ENCODE results near the gene CFAP92.
A peak's percentile ranks its signal among the peaks of the same experiment; 100 is the strongest.

Gene CFAP92, protein sequence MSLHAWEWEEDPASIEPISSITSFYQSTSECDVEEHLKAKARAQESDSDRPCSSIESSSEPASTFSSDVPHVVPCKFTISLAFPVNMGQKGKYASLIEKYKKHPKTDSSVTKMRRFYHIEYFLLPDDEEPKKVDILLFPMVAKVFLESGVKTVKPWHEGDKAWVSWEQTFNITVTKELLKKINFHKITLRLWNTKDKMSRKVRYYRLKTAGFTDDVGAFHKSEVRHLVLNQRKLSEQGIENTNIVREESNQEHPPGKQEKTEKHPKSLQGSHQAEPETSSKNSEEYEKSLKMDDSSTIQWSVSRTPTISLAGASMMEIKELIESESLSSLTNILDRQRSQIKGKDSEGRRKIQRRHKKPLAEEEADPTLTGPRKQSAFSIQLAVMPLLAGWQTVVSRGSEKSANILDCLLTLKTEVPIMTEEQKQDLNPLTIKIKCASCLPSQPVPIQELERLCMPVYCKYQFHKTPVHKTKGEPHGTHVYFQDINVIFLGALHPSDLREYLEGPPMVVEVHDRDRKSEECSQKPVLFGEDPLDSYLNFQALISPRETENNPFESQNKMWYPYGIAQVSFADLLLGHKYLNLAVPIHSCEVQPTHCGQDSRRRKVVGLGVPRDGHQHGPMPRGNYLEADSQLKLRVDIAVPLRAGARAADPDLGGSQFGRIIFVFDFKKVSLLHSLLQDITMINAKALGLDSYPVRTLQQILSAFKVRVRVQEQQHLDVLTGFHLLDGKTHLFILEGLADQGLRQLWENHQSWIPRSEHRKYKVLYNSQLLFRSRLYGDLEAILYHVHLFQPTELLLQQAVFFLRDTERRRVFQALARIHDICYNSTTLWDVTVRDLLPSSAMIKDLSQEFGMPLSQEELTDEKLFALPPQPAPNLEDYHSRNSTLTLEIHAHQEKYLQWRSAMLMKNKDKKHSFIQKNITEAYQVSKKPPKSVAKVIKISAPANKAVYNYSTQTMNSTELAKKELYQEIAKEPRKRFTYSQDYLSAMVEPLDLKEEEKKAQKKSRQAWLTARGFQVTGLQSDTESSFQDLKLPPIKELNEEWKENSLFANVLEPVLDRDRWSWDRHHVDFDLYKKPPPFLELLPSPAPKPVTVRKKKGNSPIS

DNA sequence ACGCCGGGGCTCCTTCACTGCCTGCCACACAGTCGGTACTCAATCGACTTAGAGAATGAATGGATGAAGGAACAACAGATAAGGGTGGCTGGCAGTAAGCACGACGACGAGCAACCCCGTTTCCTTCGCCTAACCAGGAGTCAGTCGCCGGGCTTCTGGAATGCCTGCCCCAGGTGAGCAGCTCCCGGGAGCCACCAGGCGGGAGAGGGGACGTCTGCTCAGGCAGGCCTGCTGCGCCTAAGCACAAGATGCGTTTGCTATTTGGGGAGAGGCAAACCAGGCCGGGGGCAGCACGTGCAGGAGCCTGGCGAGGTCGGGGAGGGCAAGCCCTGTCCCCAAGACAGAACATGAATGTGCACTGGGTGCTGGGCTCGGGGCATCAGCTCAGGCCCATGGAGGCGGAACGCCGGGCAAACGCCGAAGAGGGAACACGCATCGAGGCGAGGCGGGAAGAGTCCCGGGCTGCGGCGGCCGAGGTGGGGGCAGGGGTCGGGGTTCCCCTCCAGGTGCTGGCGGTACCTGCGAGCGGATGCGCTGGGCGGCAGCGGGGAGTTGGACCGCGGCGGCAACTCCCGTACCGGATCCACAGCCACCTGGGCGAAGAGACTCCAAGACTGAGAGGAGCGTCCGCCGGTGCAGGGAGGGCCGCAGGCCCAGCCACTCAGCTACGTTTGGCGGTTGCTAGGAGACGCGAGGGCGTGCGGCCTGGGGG is at the start of gene CFAP92:
Gene CFAP92, minus strand, starts transcription at position 616 of the 712 bp plus-strand sequence. CDS start 772 bp downstream, outside the sequence.
- DNase-seq (ENCODE audit: low read depth), result peak; percentile 33

DNA sequence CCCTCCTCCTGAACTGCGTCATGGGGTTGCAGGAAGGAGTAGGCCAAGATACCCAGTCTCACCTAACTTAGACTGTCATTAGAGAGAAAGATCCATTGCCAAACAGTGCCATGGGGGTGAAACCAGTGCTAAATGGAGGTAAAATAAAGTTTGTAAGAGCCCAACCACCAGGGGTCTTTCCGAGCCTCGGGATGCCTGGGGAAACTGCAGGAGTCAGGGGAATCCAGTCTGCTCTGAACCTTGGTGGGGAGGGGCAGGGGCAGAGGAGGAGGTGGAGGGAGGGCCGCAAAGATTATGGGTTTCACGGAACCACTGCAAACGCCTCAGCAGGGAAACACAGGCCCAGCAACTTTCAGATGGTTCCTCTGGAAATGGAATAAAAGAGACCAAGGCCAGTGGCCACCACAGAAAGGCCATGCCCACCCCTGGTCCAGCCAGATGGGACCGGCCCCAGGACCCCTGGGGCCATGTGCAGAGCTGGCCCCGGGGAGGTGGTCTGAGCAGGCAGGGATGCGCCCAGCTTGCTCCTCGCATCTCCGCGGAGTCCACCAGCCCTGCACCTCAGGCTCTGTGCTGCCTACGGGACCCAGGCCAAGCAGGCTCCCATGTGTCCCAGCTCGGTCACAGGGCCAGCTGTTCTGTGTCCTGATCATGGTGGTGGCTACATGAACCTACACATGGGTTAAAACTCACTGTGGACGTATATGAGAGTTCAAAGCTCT is 46.9 kb upstream of the CFAP92 start:
- no peak for DNase-seq (ENCODE audit: low read depth)

DNA sequence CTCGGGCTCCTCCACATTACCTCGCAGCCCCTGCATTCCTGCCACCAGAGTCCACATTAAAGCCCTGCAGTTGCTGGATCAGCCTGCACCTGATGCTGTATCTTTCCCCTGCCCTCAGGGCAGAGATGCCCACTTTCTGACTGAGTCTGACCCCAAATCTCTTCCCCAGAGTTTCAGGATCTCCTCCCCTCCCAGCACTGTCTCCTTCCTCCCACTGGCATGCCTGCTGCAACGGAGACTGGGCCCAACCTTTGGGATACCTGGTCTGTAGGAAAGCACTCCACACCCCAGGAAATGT is 46.1 kb upstream of the CFAP92 start:
- no peak for DNase-seq (ENCODE audit: low read depth)

DNA sequence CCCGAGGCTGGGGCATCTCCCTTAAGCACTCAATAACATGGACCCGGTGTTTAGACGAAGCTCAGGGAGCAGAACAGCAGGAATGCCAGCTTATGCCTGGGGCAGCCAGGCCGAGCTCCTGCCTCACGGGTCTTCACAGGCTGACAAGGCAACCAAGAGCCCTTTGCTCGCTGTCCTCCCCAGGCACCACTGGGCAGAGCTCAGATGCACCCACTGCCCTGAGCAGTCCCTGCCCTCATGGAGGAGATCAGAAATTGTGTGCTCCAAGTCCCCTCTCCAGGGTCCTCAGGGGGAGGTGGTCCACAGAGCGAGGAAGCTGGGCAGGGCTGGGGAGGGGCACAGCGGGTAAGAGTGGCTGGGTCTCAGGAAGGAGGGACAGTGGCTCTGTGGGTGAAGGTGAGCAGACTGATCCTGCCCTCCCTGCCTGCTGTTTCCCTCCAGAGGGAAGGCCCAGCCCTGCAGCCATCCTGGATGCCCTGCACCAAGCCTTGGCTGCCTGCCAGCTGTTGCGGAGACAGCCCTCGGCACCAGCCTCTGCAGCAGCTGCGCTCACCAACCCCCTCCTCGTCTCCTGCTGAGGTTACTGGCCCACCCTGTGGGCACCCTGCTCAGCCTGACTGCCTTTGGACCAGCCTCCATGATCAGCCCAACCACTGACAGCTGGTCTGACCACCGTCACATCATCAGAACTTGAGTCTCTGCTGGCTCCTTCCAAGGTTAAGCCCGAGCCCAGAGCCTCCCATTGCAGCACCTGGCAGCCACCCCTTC is 45.6 kb upstream of the CFAP92 start:
- DNase-seq (ENCODE audit: low read depth), result no peak

DNA sequence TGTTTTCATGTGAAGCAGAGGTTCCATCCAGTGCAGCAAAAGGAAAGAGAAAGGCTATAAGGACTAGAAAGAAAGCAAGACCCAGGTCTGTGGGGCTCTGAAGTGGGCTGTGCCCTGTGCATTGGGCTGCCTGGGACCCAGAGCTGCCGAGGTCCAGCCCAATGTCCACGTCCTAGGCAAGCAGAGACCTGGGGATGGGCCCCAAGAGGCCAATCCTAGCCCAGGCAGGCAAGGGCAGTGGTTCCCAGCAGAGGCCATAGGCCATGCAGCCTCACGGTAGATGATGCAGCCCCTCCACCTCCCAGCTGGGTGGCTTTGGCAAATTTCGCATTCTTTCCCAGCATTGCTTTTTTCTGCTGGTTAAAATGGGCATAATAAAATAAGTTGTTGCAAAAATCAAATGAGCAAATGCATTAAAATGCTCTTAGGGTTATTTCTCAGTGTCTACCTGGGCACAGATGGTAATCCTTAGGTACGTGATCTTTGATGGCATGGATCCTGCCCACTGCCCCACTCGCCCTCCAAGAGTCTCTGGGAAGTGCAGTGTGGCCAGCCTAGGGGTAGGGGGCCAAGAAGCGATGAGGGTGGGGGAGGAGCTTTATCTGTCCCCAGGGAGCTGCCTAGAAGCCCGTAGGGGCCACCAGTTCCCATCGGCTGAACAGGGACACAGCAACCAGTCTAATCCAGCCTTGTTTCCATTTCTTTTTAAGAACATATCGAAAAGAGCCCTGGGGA is 44.4 kb upstream of the CFAP92 start:
- DNase-seq (ENCODE audit: low read depth), result no peak

DNA sequence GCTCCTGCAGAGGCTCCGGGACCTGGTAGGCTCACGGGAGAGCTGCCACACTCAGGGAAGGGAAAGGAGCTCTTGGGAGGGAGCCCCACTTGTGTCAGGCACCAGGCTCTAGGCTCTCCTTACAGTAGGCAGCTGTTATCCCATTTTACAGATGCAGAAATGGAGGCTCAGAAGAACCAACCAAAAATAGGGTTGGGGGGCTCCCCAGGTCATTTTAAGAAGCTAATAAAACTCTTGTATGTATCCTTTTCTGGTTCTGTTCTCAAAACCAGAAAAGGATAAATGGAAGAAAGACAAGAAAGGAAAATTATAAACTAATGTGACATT is 43.2 kb upstream of the CFAP92 start:
- no peak for DNase-seq (ENCODE audit: low read depth)

DNA sequence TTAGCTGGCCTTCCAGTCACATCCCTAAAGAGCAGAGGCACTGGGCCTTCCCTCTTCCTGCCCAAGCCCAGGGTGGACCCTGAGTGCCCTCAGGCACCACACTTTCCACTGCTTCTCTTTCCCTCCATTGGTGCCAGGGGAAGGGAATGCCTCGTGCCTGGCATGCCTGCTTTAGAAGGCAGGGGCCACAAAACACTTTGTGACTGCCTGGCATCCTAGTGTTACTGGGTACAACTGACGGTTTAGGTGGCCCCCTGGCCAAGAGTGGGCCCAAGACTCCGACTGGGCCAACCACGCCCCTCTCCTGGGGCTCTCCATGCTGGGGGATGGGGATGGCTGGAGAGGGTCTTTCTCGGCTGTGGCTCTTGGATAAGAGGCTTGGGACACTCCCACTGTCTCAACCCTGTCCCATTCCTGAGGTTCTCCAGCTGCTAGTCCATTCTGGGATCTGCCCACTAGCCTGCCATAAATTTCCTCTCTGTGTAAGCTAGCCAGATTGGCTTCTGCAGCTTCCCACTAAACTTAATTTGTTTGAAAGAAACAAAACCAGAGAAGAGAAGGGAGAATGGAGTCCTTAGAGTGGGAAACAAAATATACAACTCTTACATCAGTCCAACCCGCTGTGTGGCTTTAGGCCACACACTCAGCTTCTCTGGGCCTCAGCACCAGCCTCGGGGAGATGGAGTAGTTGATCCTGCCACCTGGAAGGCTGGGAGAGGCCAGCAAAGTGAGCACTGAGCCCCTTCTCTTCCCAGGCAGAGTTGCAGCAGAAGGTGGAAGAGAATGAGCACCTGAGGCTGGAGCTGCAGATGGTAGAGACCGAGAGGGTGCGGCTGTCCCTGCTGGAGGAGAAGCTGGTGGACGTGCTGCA is 42.6 kb upstream of the CFAP92 start:
- no peak for DNase-seq (ENCODE audit: low read depth)

DNA sequence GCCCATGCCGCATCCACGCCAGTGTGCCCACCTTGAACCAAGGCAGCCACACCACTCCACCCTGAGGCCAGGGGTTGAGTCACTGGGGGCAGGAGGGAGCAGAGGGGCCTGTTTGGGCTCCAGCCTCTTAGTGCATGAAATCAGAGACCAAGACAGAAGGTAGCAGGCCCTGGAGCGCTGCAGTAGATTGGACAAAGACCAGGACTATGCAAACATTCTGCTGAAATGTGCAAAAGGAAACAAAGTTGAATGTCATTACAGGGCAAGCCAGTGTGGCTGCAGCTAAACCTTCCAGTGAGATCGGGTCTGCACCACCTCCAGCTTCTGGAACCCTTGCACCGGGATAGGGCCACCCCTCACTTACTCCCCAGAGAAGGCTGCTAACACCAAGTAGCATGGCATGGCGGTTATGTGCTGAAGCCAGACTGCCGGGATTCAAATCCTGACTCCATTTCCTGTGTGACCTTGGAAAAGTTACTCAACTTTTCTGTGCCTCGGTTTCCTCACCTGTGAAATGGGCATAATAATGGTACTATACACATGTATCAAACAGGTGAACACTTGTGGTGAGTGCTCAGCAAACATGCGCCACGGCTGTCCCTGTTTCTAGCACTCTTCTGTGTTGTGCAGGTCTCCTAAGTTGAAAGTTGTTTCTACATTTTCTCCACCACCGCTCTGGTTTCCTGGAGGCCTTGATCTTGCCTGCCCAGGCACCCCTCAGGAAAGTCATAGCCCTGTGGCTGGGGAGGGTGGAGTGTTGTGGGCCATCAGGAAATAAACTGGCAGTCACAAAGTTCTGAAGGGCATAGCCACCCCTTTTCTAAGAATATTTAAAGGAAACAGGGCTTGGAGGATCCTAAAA is 41.7 kb upstream of the CFAP92 start:
- DNase-seq (ENCODE audit: low read depth), result no peak

DNA sequence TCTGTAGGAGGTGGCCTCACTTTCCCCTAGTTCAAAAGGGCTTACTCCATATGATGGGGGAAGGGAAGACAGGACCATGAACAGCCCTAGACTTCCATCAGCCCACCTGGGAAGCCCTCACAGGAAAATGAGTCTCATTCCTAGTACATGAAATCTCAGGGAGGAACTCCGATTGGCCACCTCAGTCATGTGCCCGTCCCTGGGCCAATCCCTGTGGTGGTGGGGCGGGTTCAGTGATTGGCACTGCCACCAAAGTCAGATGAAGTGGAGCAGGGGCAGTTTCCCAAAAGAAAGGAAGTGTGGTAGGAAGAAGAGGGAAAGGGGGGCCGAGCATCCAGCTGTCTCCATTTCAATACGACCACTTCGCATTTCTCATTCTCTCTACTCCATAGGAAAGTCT is 40.8 kb upstream of the CFAP92 start:
- no peak for DNase-seq (ENCODE audit: low read depth)

DNA sequence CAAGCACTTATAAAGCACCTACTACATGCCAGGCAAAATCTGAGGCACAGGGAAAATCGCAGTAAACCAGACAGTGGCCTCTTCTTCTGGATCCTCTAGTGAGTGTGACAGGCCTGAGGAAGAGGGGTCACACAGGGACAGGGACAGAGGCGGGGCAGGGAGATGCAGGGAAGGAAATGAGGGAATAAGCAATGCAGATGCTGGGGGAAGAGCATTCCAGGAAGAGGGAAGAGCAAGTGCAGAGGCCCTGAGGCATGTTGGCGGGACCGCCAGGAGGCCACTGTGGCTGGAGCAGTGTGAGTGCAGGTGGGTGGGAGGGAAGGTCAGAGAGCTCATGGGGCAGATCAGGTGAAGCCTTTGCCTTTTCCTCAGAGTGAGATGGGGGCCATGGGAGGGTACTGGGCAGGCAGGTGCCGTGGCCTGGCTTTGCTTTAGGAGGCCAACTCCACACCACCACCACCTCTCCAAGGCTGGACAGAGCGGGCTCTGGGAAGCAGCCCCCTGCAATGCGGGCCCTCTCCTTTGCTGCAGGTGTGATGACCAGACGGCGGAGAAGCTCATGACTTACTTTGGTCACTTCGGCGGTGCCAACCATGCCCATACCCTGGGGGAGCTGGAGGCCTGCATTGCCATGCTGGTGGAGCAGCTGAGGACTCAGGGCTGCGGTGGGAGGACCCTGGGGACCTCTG is 39.9 kb upstream of the CFAP92 start:
- no peak for DNase-seq (ENCODE audit: low read depth)

DNA sequence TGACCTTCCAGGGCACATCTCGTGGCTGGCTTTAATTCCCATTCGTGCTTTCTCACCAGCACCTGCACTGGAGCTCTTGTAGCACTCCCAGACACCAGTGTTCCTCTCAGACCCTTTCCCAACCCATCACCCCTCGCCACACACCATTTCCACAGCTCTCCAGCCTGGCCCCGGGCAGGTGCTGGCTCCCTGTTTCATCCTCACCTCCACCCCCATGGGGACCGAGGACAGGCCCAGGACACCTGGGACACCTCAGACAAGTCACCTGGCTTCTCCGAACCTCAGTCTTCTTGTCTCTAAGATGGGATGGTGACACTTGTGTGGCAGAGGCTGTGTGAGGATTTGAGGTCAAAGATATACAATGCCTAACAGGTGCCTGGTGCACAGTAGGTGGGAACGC is 39.3 kb upstream of the CFAP92 start:
- no peak for DNase-seq (ENCODE audit: low read depth)

DNA sequence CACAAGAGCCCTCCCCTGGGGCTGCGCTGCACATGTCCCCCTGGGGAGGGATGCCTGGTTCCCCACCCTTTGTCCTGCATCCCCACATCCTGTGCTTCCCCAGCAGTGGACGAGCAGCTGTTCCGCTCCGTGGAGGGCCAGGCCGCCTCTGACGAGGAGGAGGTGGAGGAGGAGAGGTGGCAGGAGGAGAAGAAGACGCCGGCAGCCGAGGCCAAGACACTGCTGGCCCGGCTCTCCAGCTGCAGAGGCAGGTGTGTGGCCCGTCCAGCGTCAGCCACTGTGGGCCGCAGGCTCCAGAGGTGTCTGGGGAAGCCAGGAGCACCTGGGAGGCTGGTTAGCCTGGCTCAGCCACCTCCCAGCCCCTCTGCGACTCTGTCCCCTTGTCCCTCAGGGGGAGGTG is 38.8 kb upstream of the CFAP92 start:
- no peak for DNase-seq (ENCODE audit: low read depth)

DNA sequence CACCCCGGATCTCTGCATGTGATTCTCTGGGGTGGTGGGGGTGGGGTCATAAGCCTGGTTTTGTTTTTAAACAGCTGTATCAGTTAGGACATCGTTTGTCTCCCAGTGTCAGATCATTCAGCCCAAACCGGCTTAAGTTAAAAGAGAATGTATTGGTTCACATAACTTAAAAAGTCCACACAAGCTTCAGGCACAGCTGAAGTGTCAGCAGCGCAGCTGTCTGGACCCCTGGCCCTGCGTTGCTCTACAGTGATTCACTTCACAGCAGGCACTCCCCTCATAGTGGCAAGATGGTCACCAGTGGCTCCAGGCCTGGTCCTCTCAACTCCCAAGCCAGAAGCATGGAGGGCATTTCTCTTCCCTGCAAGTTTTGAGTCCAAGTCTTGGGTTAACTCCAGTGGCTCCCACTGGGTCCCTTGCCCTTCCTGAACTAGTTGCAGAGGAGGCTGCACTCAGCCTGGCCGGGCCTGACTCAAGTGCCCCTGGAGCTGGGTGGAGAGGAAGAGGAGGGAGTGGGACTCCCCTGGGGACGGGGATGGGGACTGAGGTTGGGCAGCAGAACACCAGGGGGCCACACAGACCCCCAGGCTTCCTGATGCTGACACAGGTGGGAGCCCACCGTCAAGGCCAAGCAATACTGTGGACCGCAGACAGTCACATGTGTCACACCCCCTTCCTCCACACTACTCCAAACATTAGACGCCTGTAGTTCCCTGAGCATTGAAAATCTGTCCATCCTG is 37.8 kb upstream of the CFAP92 start:
- no peak for DNase-seq (ENCODE audit: low read depth)

DNA sequence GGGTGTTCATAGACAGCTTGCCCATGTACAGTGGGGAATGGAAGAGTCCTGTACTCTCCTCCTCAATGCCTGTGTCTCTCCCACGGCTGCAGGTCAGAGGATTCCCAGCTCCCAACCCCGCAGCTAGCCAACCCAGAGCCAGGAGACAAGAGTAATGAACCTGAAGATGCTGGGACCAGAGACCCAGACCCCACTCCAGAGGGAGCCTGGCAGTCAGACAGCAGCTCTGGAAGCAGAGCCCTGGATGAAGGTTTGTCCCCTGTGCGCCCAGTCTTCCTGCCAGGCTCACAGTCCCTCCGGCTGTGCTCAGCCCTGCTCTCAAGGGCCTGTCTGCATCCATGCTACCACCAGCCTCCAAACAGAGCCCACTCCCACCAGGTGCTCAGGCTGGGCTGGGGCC is 36.7 kb upstream of the CFAP92 start:
- DNase-seq (ENCODE audit: low read depth), result no peak

DNA sequence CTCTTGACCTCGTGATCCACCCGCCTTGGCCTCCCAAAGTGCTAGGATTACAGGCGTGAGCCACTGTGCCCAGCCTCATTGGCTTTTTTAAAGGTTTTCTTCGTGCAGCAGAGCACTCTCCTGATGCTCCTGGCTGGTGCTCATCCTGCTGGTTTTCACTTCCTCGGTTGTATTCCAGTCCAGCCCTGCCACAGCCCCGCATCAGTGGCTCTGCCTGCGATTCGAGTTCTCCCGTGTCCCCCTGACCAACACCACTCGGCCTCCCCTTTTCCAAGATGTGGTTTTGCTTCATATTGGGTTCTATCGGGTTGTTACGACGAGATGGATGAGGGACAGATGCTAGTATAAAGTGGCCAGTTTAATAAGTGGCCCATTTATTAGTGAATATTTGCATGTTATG is 35.0 kb upstream of the CFAP92 start:
- no peak for DNase-seq (ENCODE audit: low read depth)

DNA sequence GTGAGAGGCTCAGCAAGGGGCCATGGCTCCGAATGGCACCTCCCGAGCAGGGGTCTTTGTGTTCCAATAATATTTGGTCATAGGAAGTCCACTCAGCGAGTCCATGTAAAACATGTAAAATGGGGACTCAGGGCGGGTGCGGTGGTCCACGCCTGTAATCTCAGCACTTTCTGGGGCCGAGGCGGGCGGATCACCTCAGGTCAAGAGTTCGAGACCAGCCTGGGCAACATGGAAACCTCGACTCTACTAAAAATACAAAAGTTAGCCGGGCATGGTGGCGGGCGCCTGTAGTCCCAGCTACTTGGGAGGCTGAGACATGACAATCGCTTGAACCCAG is 33.6 kb upstream of the CFAP92 start:
- no peak for DNase-seq (ENCODE audit: low read depth)
